Kidney epithelial cell (primary cell): Measurements from ENCODE around the gene ANXA6. TPM values are rescaled to one million over a fixed set of nuclear protein-coding genes. Genes with fewer than 3 reads are reported as not detected.

Experiments
- DNase-seq: peaks from one replicate; pipeline ENCODE4 v3.0.0-alpha.2; 2010; ENCODE audit warnings: low read depth
- H3K27me3 ChIP-seq: 2 replicates; pipeline ENCODE4 v1.6.0; 2011; ENCODE audit warnings: low read length; ENCODE audit not compliant: control insufficient read depth, insufficient read depth
- H3K36me3 ChIP-seq: 2 replicates; pipeline ENCODE4 v1.5.1; 2011; ENCODE audit warnings: low read length; ENCODE audit not compliant: control insufficient read depth, insufficient read depth
- H3K4me3 ChIP-seq: 2 replicates; pipeline ENCODE4 v1.5.1; 2011; ENCODE audit warnings: low read depth, mild to moderate bottlenecking, control low read depth, low read length
- total RNA-seq: library from RNA; depleted of rRNA; stranded (reverse); fragments of >200 nt; gene quantifications from 2 replicates; pipeline ENCODE4 v1.2.3, GENCODE V29; 2015
- TF ChIP-seq, protein P1 (sequence below): IDR thresholded peaks from 2 replicates; pipeline ENCODE4 v1.5.1; 2011; ENCODE audit warnings: mild to moderate bottlenecking, moderate library complexity, low read length, control low read depth, inconsistent platforms; ENCODE audit not compliant: insufficient read depth, poor library complexity, severe bottlenecking

ANXA6 gene
- total RNA-seq, 1 donor from 2014 or later: 59.9 TPM

DNA sequence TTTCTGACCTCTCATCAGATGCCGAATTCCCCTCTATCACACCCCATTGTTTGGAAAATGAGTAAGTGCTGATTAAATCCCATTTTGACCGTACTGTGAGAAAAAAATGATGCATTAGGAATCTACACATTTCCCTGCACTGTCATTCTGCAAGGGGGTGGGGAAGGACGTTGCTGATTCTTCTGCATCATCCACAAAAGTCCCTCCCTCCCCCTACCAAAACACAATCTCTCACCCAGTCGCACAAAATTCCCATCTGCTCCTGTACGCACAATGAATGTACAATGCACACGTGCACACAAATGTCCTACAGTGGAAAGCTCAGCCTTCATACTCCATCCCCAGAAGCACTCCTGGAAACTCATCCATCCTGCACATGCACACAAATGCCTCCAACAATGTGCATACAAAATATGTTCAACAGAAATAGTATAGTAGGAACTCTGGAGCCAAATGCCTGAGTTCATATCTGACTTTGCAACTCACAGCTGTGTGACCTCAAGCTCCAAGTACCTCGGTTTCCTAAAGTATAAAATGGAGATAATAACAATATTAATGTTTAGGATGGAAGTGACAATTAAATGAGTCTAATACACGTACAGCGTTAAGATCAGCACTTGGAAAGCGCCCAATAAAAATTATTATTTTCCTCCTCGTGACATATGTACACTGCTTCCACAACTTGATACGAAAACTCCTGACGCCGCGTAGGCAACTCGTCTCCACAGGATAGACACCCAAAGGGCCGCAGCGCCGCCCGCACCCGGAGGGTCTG, 77.6 kb downstream of the ANXA6 start:
- Histone ChIP-seq H3K27me3 (no peaks in the 10 kb centered on the region), H3K4me3 (peak overlapping the region; percentile 89), H3K36me3 (no peaks in the 10 kb centered on the region)
- TF ChIP-seq, protein P1, sequence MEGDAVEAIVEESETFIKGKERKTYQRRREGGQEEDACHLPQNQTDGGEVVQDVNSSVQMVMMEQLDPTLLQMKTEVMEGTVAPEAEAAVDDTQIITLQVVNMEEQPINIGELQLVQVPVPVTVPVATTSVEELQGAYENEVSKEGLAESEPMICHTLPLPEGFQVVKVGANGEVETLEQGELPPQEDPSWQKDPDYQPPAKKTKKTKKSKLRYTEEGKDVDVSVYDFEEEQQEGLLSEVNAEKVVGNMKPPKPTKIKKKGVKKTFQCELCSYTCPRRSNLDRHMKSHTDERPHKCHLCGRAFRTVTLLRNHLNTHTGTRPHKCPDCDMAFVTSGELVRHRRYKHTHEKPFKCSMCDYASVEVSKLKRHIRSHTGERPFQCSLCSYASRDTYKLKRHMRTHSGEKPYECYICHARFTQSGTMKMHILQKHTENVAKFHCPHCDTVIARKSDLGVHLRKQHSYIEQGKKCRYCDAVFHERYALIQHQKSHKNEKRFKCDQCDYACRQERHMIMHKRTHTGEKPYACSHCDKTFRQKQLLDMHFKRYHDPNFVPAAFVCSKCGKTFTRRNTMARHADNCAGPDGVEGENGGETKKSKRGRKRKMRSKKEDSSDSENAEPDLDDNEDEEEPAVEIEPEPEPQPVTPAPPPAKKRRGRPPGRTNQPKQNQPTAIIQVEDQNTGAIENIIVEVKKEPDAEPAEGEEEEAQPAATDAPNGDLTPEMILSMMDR: no peak
- no peak for DNase-seq

DNA sequence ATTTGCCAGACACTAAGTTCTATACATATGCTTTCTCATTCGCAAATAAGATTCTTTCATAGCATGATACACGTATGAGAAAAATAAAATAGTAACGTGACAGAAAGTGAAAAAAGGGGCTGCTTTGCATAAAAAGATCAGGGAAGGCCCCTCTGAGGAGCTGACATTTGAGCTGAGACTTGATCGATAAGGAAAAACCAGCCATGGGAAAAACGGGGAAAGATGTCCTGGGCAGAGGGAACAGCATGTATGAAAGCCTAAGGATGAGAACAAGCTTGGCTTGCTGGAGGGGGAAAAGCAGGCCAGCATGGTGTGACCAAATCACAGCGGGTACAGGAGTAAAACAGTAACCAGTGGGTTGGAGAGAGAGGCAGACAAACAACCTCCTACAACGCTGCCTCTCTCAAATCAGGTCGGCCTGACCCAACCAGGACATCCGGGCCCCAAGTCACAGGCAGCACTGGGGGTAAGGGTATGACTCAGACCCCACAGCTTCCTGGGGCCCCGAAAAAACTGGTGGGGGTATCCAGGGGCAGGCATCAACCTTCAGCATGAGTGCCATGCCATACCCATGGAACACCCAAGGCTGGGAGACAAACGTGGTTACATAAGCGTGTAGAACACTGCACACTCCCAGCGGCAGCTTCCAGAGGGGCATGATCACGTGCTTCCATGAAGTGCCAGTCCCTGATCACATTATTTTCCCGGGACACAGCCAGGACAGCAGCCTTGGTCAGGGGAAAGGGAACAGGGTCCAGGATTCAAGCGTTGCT, 78.9 kb downstream of the ANXA6 start:
- no peak overlapping the region for H3K4me3 ChIP-seq

DNA sequence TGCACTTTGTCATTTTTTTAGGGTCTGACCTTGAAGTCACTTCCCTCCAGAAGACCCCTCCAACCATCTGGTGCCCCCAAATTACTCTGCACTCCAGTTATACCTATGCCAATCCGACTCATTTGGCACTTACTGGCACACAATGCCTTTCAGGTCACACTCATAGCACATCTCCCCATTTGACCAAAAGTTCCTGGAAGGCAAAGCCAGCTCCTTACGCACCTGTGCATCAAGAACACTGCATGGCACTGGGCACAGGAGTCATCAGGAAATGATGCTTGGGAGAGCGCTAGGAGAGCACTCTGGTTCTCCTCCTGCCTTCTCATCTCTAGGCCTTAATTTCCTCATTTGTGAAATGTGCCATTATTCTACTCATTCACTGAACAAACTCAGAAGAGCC, 79.6 kb downstream of the ANXA6 start:
- Histone ChIP-seq H3K4me3 (no peak overlapping the region), H3K36me3 (peaks cover 2% of the 10 kb centered on the region)
- TF ChIP-seq, protein P1: no peak

More for the DNA sequence above, 78.9 kb downstream of the ANXA6 start:
- no peaks in the 10 kb centered on the region for H3K36me3 ChIP-seq
- DNase-seq: no peak
- TF ChIP-seq, protein P1: no peak
- no peaks in the 10 kb centered on the region for H3K27me3 ChIP-seq

DNA sequence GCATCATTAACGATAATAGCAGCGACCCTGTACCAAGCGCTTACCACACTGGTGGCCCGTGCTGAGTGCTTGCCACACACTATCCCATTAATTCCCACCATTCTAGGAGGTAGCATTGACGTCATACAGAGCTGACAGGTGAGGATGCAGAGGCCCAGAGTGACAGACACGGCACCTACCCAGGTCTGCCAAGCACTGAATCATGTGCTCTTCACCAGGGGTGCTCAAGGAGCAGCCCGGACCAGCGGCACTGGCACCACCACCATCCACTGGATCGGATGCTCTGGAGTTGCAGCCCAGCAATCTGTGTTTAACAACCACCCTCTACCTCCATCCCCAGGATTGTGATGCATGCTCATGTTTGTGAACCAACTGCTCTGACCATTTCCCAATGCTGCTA, 80.2 kb downstream of the ANXA6 start:
- Histone ChIP-seq H3K27me3 (no peaks in the 10 kb centered on the region), H3K36me3 (peaks cover 2% of the 10 kb centered on the region), H3K4me3 (no peak overlapping the region)
- DNase-seq: no peak
- TF ChIP-seq, protein P1: no peak

More for the DNA sequence above, 79.6 kb downstream of the ANXA6 start:
- no peaks in the 10 kb centered on the region for H3K27me3 ChIP-seq
- DNase-seq: no peak

DNA sequence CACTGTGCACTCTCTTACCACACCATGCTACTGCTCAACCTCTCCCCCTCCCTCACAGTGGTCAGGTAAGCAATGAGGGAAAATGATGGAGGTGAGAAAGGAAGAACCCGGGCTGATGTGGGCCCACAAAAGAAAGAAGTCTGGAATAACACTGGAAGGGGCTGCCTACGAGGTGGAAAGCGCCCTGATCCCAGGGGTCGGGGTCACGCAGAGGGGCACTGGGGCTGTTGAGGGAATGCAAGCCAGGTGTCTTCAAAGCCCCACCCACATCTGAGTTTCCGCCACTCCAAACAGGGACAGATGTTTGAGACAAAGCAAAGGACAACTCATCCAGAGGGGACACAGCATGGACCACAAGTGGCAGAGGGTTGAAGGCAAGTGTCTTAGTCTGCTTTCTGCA, 81.0 kb downstream of the ANXA6 start:
- peaks cover 2% of the 10 kb centered on the region for H3K36me3 ChIP-seq
- DNase-seq: no peak
- no peaks in the 10 kb centered on the region for H3K27me3 ChIP-seq
- TF ChIP-seq, protein P1: no peak
- no peak overlapping the region for H3K4me3 ChIP-seq
